GM18868 (cell line): ENCODE data around the gene ERP44.

ENCODE experiments used
- ATAC-seq: cut with Tn5 transposase; IDR thresholded peaks from one replicate; pipeline ENCODE4 v1.9.1; 2021; ENCODE audit warnings: mild to moderate bottlenecking, moderate library complexity; ENCODE audit not compliant: unreplicated experiment

ERP44 gene

DNA sequence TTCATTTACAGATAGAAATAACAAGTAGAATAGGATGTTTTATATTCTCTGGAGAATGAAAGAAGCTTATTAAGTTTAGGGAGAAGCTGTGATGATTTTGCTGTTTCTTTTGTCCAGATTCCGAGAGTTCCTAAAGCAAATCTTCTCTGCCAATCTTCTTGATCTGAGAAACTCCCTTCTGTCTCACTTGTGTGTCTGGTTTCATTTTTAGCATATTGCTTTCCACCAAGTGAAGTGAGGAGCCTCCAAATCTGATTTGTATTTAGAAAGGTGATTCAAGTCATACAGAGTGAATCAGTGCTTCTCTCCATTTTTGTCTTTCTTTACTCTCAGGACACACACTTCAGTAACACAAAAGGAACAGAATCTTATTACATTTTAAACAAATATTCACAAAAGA lies 144.0 kb downstream of the ERP44 start:
- peak; percentile 93 for ATAC-seq

DNA sequence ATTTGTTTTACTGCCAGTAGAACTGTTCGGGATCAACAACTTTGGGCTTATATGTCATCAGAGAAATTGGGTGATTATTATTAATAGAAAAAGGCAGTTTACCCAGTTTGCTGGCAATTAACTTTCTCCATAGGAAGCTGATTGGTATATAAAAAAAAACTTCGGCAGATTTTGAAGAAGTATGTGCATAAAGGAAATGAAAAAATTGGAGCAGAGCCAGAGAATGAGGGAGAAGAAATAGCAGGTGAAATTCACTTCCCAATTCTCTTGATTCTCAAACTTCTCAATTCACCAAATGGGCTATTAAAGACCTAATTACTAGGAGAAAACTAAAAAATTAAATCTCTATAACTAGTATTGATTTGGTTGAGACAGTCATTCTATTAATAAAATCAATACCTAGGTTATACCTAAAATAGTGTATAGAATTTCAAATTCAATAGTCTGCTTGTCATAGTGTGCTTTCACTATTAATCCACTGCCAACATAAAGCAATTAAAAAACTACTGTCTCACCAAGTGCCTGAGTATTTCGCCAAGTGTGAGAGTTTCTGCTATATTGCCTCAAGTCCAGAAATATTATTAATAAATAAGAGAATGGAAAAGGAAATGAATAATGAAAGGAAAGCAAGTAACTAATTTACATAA lies 144.8 kb downstream of the ERP44 start:
- ATAC-seq, result peak; percentile 75

DNA sequence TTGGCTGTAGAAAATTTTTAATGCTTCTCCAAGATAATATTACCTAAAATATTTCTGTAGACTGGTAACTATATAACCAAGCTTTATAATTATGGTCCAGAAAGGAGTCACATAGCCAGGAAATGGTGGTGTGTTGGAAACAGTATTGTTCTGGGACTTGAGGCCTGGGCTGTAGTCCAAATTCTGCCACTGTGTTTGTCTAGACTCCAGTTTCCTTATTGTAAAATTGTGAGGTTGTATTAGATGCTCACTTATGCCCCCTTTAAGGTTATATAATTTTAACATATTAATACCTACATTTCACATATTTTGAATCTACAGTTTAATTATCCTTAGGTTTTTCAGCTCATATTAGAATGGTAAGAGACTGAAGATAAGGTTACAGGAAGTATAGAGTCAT lies 149.9 kb downstream of the ERP44 start:
- no peak for ATAC-seq

DNA sequence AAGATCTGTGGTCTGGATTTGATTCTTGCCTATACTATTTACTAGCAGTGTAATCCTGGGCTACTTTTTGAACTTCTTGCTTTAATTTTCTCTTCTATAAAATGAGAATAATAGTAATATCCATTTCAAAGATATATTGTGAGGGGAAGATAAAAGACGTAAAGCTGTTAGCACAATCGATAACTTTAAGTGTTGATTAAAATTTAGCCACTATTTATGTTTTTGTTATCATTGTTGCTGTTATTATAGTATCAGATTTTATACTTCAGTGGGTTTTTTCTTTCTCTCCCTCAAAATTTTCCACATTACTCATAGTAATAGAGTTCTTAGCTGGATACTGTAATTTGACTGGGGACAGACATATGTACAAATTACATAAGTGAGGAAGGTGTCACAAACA lies 150.3 kb downstream of the ERP44 start:
- ATAC-seq, result no peak

DNA sequence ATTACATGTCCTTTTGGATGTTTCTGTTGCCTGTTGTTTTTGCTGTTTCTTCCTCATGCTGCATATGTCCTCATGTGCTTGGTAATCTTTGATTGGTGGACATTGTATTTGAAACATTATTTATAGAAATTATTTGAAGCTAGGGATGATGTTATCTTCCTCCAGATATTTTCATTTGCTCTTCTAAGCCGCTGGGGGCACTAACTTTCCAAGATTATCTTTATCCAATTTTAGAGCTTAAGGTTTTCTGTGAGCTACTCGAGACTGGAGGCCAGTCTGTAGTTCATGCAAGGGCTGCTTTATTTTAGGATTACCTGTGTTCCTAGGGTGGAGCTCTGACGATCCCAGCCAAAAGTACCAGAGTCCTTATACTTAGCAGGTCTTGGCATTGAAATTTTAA lies 151.4 kb downstream of the ERP44 start:
- no peak for ATAC-seq

DNA sequence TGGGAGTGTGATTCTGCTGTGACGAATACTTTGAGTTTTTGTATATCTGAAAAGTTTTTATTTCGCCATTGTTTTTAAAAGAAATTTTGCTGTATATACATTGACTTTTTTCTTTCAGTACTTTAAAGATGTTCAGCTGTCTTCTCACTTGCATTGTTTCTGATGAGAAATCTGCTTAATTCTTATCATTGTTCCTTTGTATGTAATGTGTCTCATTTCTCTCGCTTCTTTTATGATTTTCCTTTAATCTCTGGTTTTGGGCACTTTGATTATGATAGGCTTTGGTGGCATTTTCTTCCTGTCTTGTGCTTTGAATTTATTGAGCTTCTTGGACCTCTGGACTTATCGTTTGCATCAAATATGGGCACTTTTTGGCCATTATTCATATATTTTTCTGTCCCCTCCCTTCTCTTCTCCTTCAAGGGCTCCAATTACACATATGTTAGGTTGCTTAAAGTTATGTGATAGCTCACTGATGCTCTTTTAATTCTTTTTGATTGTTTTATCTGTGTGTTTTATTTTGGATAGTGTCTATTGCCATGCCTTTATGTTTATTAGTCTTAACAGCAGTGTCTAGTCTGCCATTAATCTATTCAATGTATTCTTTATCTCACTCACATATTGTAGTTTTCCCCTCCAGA lies 161.7 kb downstream of the ERP44 start:
- ATAC-seq, result no peak

DNA sequence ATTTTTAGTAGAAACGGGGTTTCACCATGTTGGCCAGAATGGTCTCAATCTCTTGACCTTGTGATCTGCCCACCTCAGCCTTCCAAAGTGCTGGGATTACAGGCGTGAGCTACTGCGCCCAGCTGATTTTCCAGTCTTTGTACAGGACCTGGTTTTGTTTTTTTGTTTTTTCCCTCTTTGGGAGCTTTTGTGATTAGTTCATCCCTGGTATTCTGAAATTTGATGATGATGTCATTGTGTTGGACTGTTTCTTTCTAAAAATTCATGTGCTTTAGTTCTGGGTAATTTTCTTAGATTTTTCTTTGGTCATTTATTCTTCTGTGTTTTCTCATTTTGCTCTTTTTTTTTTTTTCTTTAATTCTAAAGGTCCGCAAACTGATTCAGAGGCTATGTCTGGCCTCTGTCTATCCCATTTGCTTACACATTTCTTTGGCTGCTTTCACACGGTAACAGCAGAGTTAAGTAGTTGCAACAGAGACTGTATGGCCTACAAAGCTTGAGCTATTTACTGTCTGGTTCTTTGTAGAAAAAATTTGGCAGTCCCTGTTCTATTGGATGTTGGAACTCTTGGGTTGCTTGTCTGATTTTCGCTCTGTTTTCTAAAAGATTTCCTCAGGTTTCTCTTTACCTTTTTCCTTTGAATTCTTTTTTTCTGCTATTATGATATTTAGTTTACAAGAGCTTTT lies 167.5 kb downstream of the ERP44 start:
- ATAC-seq, result no peak

DNA sequence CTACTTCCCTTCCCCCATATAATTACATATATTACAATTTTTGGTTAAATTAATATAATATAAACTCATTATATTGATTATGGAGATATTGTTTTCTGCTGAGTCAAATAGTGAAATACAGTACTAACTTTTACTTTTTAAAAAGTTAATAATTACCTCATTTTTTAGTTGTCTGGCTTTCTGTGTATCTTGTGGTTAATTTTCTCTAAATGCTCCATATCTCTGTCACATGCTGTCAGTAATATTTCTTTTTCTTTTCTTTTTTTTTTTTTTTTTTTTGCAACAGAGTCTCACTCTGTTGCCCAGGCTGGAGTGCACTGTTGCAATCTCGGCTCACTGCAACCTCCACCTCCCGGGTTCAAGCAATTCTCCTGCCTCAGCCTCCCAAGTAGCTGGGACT lies 169.1 kb downstream of the ERP44 start:
- ATAC-seq, result no peak
